ENCODE measurements around the gene F2R. TPM values are rescaled to one million over a fixed set of nuclear protein-coding genes. Genes with fewer than 3 reads are reported as not detected.
A peak's percentile ranks its signal among the peaks of the same experiment; 100 is the strongest.

F2R gene
- total RNA-seq, 4 donors from 2014 or later: 5.0 to 11.4 (median 8.5) TPM

- Histone ChIP-seq H3K27ac (peak overlapping the region; percentile 68 to 84 (median 74)), H3K36me3 (no peaks in the 10 kb centered on the region), H3K9me3 (no peaks in the 10 kb centered on the region), H3K4me3 (peak overlapping the region; percentile 69 to 94 (median 76)), H3K27me3 (no peaks in the 10 kb centered on the region), H3K4me1 (peaks cover 0 to 17% (median 0%) of the 10 kb centered on the region in 4 donors)
- no peak for DNase-seq
- no peak for TF ChIP-seq CTCF (IDR thresholded peaks at IDR 0.05)
- no peak for TF ChIP-seq POLR2A (IDR thresholded peaks at IDR 0.05)
These were observed 515 bp upstream of the F2R start for GRCh38 chr5:76715486-76715735.

- Histone ChIP-seq H3K27ac (peak overlapping the region; percentile 68 to 84 (median 74)), H3K4me1 (peaks cover 0 to 17% (median 0%) of the 10 kb centered on the region in 4 donors), H3K4me3 (peak overlapping the region; percentile 69 to 94 (median 76)), H3K27me3 (no peaks in the 10 kb centered on the region), H3K36me3 (no peaks in the 10 kb centered on the region), H3K9me3 (no peaks in the 10 kb centered on the region)
- TF ChIP-seq CTCF (IDR thresholded peaks at IDR 0.05) (no peak), POLR2A (IDR thresholded peaks at IDR 0.05) (no peak)
- peak in 1 of 3 donors; percentile 59 for DNase-seq
These were observed 681 bp downstream of the F2R start for GRCh38 chr5:76716456-76717157.

GRCh38 chr5:76717222-76718083 lies 1.5 kb downstream of the F2R start:
- H3K27ac ChIP-seq: peak overlapping the region in 3 of 4 donors; percentile 72 to 84 (median 76)
- no peaks in the 10 kb centered on the region for H3K27me3 ChIP-seq
- DNase-seq: no peak
- H3K4me3 ChIP-seq: peak overlapping the region; percentile 69 to 94 (median 76)
- H3K9me3 ChIP-seq: no peaks in the 10 kb centered on the region
- H3K4me1 ChIP-seq: peaks cover 0 to 17% (median 0%) of the 10 kb centered on the region in 4 donors
- no peaks in the 10 kb centered on the region for H3K36me3 ChIP-seq
- TF ChIP-seq POLR2A (IDR thresholded peaks at IDR 0.05) (no peak), CTCF (IDR thresholded peaks at IDR 0.05) (no peak)

GRCh38 chr5:76718381-76718832 lies 2.5 kb downstream of the F2R start:
- no peak for DNase-seq

GRCh38 chr5:76718880-76719279 lies 3.0 kb downstream of the F2R start:
- Histone ChIP-seq H3K27ac (peak overlapping the region in 2 of 4 donors; percentile 31 to 45), H3K9me3 (no peaks in the 10 kb centered on the region), H3K36me3 (no peaks in the 10 kb centered on the region), H3K4me3 (no peak overlapping the region), H3K27me3 (no peaks in the 10 kb centered on the region), H3K4me1 (peaks cover 0 to 18% (median 0%) of the 10 kb centered on the region in 4 donors)
- TF ChIP-seq CTCF (IDR thresholded peaks at IDR 0.05): no peak
- no peak for TF ChIP-seq POLR2A (IDR thresholded peaks at IDR 0.05)
- no peak for DNase-seq

More at GRCh38 chr5:76718381-76718832, 2.5 kb downstream of the F2R start:
- Histone ChIP-seq H3K27me3 (no peaks in the 10 kb centered on the region), H3K4me1 (peaks cover 0 to 17% (median 0%) of the 10 kb centered on the region in 4 donors), H3K4me3 (peak overlapping the region in 2 of 4 donors; percentile 70 to 94), H3K36me3 (no peaks in the 10 kb centered on the region), H3K27ac (peak overlapping the region in 2 of 4 donors; percentile 31 to 45), H3K9me3 (no peaks in the 10 kb centered on the region)
- TF ChIP-seq CTCF (IDR thresholded peaks at IDR 0.05) (no peak), POLR2A (IDR thresholded peaks at IDR 0.05) (no peak)
